ENCODE results near the gene S100B. TPM values are rescaled to one million over a fixed set of nuclear protein-coding genes. Genes with fewer than 3 reads are reported as not detected.
A peak's percentile ranks its signal among the peaks of the same experiment; 100 is the strongest.

S100B gene
- total and polyA plus RNA-seq, 2 of the 13 experiments (the other 11 are each of a cell fraction or from before 2014, with no cell fraction given): not detected

- TF ChIP-seq MXD4 (CRISPR knock-in tag; IDR thresholded peaks at IDR 0.05): 0 out of 2 replicates have a peak, but pooled peaks have one; percentile 31
- TF ChIP-seq ZNF557 (CRISPR knock-in tag; IDR thresholded peaks at IDR 0.05): no peak
- no peak for TF ChIP-seq GPBP1L1 (CRISPR knock-in tag; IDR thresholded peaks at IDR 0.05)
- TF ChIP-seq RXRA (CRISPR knock-in tag; IDR thresholded peaks at IDR 0.05): peak; percentile 25; the same call in 1 of the 2 replicates
- TF ChIP-seq STAG1 (CRISPR knock-in tag; IDR thresholded peaks at IDR 0.05): no peak
- 0 out of 2 replicates have a peak, but pooled peaks have one; percentile 35 for TF ChIP-seq ERF (CRISPR knock-in tag; IDR thresholded peaks at IDR 0.05)
- peak; percentile 58; the same call in 1 of the 2 replicates for TF ChIP-seq HDAC1 (CRISPR knock-in tag; IDR thresholded peaks at IDR 0.05)
- no peak for TF ChIP-seq STAT5B (CRISPR knock-in tag; IDR thresholded peaks at IDR 0.05)
- no peak for TF ChIP-seq ZNF563 (CRISPR knock-in tag; IDR thresholded peaks at IDR 0.05)
- TF ChIP-seq MIER2 (CRISPR knock-in tag; IDR thresholded peaks at IDR 0.05): no peak
- TF ChIP-seq RARA (CRISPR knock-in tag; IDR thresholded peaks at IDR 0.05): peak; percentile 47
- peak; percentile 55; the same call in 1 of the 2 replicates for TF ChIP-seq TBX2 (CRISPR knock-in tag; IDR thresholded peaks at IDR 0.05; ENCODE audit: borderline replicate concordance)
- peak; percentile 74 for TF ChIP-seq PAXIP1 (CRISPR knock-in tag; conservative IDR thresholded peaks at IDR 0.05)
- peak; percentile 76; the same call in 1 of the 2 replicates for TF ChIP-seq ZNF644 (CRISPR knock-in tag; IDR thresholded peaks at IDR 0.05; ENCODE audit: low read depth)
- TF ChIP-seq GTF3A (CRISPR knock-in tag; conservative IDR thresholded peaks at IDR 0.05): no peak
- TF ChIP-seq CBX2 (IDR thresholded peaks at IDR 0.05; ENCODE audit: low read depth, low read length): no peak
- no peak for TF ChIP-seq CBX2 (CRISPR knock-in tag; IDR thresholded peaks at IDR 0.05; ENCODE audit: low read depth)
- TF ChIP-seq ZNF451 (CRISPR knock-in tag; IDR thresholded peaks at IDR 0.05): no peak
- TF ChIP-seq ZNF788 (CRISPR knock-in tag; IDR thresholded peaks at IDR 0.05; ENCODE audit: borderline replicate concordance): 0 out of 2 replicates have a peak, but pooled peaks have one; percentile 29
- no peak for TF ChIP-seq ZNF776 (CRISPR knock-in tag; IDR thresholded peaks at IDR 0.05)
- no peak for TF ChIP-seq ZFAT (CRISPR knock-in tag; conservative IDR thresholded peaks at IDR 0.05)
- TF ChIP-seq USF2 (IDR thresholded peaks at IDR 0.05; ENCODE audit: low read depth, low read length): no peak
- no peak for TF ChIP-seq USF2 (CRISPR knock-in tag; IDR thresholded peaks at IDR 0.05; ENCODE audit: borderline replicate concordance)
- no peak for TF ChIP-seq KAT7 (CRISPR knock-in tag; IDR thresholded peaks at IDR 0.05; ENCODE audit: borderline replicate concordance)
- TF ChIP-seq SUZ12 (IDR thresholded peaks at IDR 0.05; ENCODE audit: low read depth, low read length): no peak
- no peak for TF ChIP-seq SRY (CRISPR knock-in tag; IDR thresholded peaks at IDR 0.05)
- TF ChIP-seq ZNF580 (CRISPR knock-in tag; IDR thresholded peaks at IDR 0.05; ENCODE audit: borderline replicate concordance, low read depth): no peak
Observed at GRCh38 chr21:46622226-46622625, 17.3 kb upstream of the S100B start (continued).

Data from HepG2 (cell line).